ENCODE measurements around the gene EFCAB14.

The EFCAB14 gene

DNA sequence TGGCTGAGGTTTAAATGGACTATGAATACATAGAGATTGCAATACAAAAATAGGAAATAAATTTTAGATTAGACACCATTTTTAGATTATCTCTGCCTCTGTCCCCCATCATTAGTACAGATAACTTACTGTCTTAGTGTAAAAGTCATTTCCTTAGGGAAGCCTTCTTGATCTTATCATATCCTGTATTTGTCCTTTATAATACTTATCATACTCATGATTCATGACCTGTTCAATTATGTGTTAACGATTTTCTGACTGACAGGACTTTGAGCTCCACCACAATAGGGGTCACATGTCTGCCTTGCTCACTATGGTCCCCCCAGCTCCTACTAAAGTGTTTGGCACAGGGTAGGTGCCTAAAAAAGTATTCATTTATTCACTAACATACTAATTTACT is 32.7 kb downstream of the EFCAB14 start:
- H3K4me3 ChIP-seq = no peak overlapping the region
- in situ Hi-C loops (cut with MboI; ENCODE audit: low sequenced_read_pairs) = no loop called here
- no peaks in the 10 kb centered on the region for H3K9me3 ChIP-seq
- no peaks in the 10 kb centered on the region for H3K27me3 ChIP-seq (ENCODE audit: low read depth)
- H3K36me3 ChIP-seq (replicated peaks) = peaks cover 94% of the 10 kb centered on the region
- no peak for DNase-seq (ENCODE audit: low spot score in 2 of 2)
- no peaks in the 10 kb centered on the region for H3K4me1 ChIP-seq

DNA sequence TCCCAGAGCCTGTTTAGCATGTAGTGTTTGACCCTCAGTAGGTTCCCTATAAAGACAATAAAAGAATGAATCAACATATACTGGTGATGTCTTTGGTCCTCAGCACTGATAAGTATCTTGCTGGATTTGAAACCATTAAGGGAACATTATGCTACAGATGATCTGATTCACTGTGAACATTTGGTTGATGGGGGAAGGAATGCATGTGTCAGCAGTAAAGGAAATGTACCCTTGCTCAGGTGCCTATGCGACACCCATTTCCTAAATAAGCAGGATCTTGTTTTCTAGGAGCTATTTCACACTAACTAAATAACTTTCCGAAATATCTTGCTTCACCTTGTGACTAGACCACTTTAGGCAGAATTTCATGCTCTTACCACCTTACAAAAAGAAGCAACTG is 34.2 kb downstream of the EFCAB14 start:
- in situ Hi-C loops (cut with MboI; ENCODE audit: low sequenced_read_pairs) = no loop called here
- Histone ChIP-seq H3K4me1 (no peaks in the 10 kb centered on the region), H3K4me3 (no peak overlapping the region), H3K27me3 (ENCODE audit: low read depth) (no peaks in the 10 kb centered on the region), H3K36me3 (replicated peaks) (peaks cover 87% of the 10 kb centered on the region), H3K9me3 (no peaks in the 10 kb centered on the region)
- DNase-seq (ENCODE audit: low spot score in 2 of 2) = no peak

DNA sequence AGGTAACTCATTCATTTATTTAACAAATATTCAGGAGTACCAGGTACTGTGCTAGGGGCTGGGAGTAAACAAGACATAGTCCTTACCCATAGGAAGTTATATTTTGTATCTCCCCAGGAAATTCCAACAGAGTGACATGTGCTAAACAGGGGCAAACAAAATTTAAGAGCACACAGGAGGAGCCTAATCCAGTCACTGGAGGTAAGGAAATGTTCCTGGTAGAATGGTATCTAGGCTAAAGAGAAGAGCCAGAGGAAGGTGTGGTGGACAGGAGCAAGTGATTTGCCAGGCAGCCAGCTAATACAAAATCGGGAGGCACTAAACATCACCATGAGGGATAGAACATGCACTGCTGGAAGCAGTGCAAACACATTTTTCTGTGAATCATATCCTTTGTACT is 36.9 kb downstream of the EFCAB14 start:
- in situ Hi-C loops (cut with MboI; ENCODE audit: low sequenced_read_pairs) = no loop called here
- no peaks in the 10 kb centered on the region for H3K9me3 ChIP-seq
- DNase-seq (ENCODE audit: low spot score in 2 of 2) = no peak
- no peaks in the 10 kb centered on the region for H3K4me1 ChIP-seq
- H3K36me3 ChIP-seq (replicated peaks) = peaks cover 71% of the 10 kb centered on the region
- no peak overlapping the region for H3K4me3 ChIP-seq
- no peaks in the 10 kb centered on the region for H3K27me3 ChIP-seq (ENCODE audit: low read depth)

DNA sequence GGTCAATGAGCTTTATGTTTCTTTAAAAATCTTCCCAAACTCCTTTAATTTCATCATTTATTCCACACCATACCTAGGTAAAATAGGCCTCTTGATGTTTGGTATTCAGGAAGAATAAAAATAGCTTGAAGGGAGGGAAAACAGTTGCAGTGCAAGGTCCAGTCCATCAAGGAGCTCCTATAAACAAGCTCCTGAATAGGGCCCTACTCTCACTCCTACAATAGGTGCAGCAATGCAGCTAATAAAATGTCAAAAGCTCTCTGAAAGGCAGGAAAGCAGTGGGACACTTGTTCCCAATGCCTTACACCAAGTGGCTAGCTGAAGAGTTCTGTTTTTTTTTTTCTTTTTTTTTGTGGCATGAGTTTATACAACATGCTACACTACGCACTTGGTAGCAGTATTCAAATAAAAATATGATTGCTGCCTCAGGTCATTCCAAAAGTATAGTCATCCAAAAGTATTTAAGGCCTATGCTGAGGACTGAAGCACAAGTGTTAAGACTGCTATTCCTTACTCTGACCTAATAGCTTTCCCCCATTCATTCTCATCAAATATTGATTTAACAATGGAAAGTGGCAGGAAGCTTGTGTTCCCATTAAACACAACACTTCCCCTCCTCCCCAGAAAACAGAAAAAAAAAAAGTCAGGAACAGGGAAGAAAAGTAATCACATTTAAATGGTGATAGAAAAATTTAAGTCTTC is 37.4 kb downstream of the EFCAB14 start:
- Histone ChIP-seq H3K36me3 (replicated peaks) (peaks cover 66% of the 10 kb centered on the region), H3K4me3 (no peak overlapping the region), H3K27me3 (ENCODE audit: low read depth) (no peaks in the 10 kb centered on the region), H3K4me1 (no peaks in the 10 kb centered on the region), H3K9me3 (no peaks in the 10 kb centered on the region)
- in situ Hi-C loops (cut with MboI; ENCODE audit: low sequenced_read_pairs) = no loop called here
- no peak for DNase-seq (ENCODE audit: low spot score in 2 of 2)

DNA sequence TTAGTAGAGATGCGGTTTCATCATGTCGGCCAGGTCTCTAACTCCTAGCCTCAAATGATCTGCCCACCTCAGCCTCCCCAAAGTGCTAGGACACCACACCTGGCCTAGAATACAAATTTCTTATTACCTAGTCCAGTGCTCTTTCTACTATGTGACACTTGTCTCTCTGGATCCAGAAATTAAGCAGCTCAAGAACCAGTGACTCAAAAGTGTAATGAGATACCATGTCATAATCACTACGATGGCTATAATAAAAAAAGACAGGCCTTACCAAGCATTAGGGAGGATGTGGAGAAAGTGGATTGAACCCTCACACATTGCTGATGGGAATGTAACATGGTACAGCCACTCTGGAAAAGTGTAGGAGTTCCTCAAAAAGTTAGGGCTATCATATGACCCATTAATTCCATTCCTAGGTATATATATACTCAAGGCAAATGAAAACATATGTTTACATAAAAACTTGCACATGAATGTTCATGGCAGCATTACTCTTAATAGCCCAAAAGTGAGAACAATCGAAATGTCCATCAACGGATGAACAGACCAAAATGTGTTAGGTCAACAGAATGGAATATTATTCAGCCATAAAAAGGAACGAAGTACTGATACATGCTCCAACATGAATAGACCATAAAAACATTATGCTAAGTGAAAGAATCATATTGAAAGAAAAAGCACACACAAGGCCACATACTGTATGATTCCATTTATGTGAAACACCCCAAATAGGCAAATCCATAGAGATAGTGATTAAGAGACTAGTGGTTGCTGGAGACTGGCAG is 38.9 kb downstream of the EFCAB14 start:
- no peaks in the 10 kb centered on the region for H3K27me3 ChIP-seq (ENCODE audit: low read depth)
- H3K9me3 ChIP-seq = no peaks in the 10 kb centered on the region
- H3K36me3 ChIP-seq (replicated peaks) = peaks cover 57% of the 10 kb centered on the region
- no peak overlapping the region for H3K4me3 ChIP-seq
- no peak for DNase-seq (ENCODE audit: low spot score in 2 of 2)
- no peaks in the 10 kb centered on the region; the same call in 1 of the 2 replicates for H3K4me1 ChIP-seq
- in situ Hi-C loops (cut with MboI; ENCODE audit: low sequenced_read_pairs) = no loop called here

DNA sequence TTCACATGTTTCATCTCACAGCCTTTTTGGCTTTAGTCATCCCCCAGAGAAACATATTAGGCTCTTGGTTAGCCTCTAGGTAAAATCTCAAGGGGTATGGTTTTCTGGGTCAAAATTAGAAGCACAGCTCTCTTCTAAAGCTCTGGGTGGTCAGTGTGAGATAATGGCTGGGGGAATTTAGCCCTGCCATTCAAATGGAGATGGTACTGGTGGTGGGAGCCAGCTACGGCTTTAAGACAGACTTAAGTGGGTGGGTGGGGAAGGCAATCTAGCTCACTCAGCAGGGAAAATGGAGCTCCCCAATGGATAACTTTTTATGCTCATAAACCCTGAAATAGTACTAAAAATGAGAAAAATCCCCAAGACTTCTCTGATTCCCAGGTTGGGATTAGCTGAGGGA is 41.6 kb downstream of the EFCAB14 start:
- H3K27me3 ChIP-seq (ENCODE audit: low read depth) = no peaks in the 10 kb centered on the region
- DNase-seq (ENCODE audit: low spot score in 2 of 2) = no peak
- H3K9me3 ChIP-seq = no peaks in the 10 kb centered on the region
- H3K4me1 ChIP-seq = peaks cover 3% of the 10 kb centered on the region; the same call in 1 of the 2 replicates
- H3K4me3 ChIP-seq = no peak overlapping the region
- in situ Hi-C loops (cut with MboI; ENCODE audit: low sequenced_read_pairs) = no loop called here
- peaks cover 31% of the 10 kb centered on the region for H3K36me3 ChIP-seq (replicated peaks)

DNA sequence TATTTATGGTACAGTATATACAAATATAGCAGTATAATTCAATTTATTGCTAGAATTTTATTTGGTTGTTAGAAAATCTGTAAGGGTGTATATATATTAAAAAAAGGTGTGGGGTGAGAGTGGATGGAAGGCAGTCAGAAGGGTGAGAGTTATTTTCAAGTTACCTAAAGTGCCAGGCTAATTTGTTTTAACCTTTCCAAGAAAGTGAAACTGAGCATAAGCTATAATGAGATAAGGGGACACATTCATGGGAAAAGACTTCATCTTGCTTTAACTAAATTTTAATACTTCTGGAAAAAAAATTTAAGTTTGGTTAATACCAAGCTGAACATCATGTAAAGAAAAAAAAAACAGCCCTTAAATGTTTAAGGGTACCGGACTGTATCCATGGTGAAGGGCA is 42.4 kb downstream of the EFCAB14 start:
- DNase-seq (ENCODE audit: low spot score in 2 of 2) = no peak
- Histone ChIP-seq H3K4me3 (no peak overlapping the region), H3K27me3 (ENCODE audit: low read depth) (no peaks in the 10 kb centered on the region), H3K9me3 (no peaks in the 10 kb centered on the region), H3K36me3 (replicated peaks) (peaks cover 24% of the 10 kb centered on the region), H3K4me1 (peaks cover 3% of the 10 kb centered on the region; the same call in 1 of the 2 replicates)
- in situ Hi-C loops (cut with MboI; ENCODE audit: low sequenced_read_pairs) = no loop called here

DNA sequence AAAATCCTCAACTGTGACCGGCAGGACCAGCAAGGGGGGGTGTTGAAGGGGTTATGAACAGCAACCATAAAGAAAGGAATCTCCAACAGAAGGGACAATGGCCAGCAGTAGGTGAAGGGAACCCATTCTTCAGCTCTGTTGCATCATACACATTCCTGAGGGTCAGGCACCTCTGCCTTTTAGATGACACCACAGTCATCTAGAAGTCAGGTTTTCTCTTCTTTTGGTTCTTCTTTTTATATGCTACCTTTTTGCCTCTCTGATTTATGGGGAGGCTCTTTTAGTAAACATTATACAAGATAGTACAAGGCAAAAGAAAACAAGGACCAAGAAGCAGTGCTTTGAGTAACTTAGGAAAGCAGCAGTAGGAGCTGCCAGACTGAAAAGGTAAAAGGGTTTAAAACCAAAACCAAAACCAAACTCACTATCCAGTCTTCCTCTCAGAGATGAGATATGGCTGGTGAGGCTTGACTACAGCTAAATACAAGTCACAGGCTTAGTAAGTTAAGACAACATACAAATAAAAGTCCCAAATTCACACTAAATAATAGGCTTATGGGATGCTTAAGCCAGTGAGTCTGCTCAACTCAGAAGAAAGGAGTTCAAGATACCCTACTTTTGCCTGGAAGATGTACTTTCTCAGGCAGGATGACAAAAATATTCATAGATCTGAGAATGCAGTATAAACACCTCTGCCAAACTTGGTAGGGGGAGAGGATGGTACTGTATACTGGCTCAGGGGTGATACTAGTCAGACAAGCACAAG is 43.2 kb downstream of the EFCAB14 start:
- H3K9me3 ChIP-seq = no peaks in the 10 kb centered on the region
- no peak for DNase-seq (ENCODE audit: low spot score in 2 of 2)
- H3K27me3 ChIP-seq (ENCODE audit: low read depth) = no peaks in the 10 kb centered on the region
- in situ Hi-C loops (cut with MboI; ENCODE audit: low sequenced_read_pairs) = no loop called here
- no peak overlapping the region for H3K4me3 ChIP-seq
- peaks cover 24% of the 10 kb centered on the region for H3K36me3 ChIP-seq (replicated peaks)
- peaks cover 3% of the 10 kb centered on the region; the same call in 1 of the 2 replicates for H3K4me1 ChIP-seq

DNA sequence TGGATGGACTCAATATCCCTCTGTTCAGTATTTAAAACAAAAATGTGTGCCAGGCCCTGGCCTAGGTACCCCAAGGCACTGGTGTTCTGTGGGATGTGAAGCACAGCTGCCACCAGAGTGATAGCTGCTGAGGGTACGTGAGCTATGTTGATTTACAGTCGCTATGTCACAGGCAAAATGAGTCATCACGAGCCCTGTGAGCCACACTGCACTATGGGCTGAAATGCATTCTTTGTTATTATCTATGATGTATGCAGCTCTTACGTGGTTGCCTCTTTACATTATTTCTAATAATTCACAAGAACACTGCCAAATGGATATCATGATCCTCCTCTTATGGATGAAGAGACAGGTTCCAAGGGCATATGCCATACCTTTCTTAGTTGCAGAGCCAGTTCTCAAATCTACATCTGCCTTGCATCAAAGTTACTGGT is 45.1 kb downstream of the EFCAB14 start:
- peaks cover 3% of the 10 kb centered on the region; the same call in 1 of the 2 replicates for H3K4me1 ChIP-seq
- no peak overlapping the region for H3K4me3 ChIP-seq
- no peaks in the 10 kb centered on the region for H3K27me3 ChIP-seq (ENCODE audit: low read depth)
- in situ Hi-C loops (cut with MboI; ENCODE audit: low sequenced_read_pairs) = no loop called here
- peaks cover 15% of the 10 kb centered on the region for H3K36me3 ChIP-seq (replicated peaks)
- no peaks in the 10 kb centered on the region for H3K9me3 ChIP-seq
- no peak for DNase-seq (ENCODE audit: low spot score in 2 of 2)

DNA sequence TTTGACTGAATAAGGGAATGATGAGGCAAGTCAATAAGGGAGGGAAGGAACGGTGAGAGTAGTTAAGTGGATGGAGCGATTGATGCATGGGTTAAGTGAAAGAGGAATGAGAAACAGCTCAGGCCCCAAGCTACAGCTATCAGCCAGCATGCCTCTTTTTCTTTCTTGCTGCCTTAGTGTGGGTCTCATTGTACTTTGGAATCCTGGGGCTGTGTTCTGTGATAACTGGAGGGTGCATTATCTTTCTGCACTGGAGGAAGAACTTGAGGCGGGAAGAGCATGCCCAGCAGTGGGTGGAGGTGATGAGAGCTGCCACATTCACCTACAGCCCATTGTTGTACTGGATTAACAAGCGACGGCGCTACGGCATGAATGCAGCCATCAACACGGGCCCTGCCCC is 46.2 kb downstream of the EFCAB14 start:
- Histone ChIP-seq H3K9me3 (no peaks in the 10 kb centered on the region), H3K27me3 (ENCODE audit: low read depth) (no peaks in the 10 kb centered on the region), H3K36me3 (replicated peaks) (peaks cover 8% of the 10 kb centered on the region), H3K4me3 (no peak overlapping the region), H3K4me1 (peaks cover 3% of the 10 kb centered on the region; the same call in 1 of the 2 replicates)
- in situ Hi-C loops (cut with MboI; ENCODE audit: low sequenced_read_pairs) = no loop called here
- DNase-seq (ENCODE audit: low spot score in 2 of 2) = no peak

DNA sequence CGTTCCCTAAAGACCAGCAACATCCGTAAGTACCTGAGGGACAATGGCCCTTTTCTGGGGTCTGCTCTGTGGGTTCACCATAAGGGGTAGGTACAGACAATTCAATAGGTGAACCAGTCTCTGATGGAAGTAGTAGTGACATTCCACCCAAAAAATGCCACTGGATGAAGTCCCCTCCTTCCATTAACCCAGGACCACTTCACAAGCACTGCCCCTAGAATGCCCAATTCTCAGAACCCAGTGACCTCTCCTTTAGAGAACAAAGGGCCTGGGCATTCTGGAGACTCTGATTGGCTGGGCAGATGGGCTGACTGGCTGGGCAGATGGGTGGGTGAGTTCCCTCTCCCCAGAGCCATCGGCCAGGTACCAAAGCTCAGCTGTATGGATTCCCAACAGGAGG is 47.4 kb downstream of the EFCAB14 start, which contains the start of gene TEX38:
Gene TEX38 (plus strand): TSS at position 301 of the 400 bp plus-strand sequence. CDS start 81 bp downstream, at position 382.
- Histone ChIP-seq H3K9me3 (no peaks in the 10 kb centered on the region), H3K4me3 (no peak within 1 kb of the TSS), H3K4me1 (peaks cover 6% of the 10 kb centered on the region), H3K36me3 (replicated peaks) (peaks cover 5% of the 10 kb centered on the region), H3K27me3 (ENCODE audit: low read depth) (no peaks in the 10 kb centered on the region)
- no peak for DNase-seq (ENCODE audit: low spot score in 2 of 2)
- in situ Hi-C loops (cut with MboI; ENCODE audit: low sequenced_read_pairs) = no loop called here

DNA sequence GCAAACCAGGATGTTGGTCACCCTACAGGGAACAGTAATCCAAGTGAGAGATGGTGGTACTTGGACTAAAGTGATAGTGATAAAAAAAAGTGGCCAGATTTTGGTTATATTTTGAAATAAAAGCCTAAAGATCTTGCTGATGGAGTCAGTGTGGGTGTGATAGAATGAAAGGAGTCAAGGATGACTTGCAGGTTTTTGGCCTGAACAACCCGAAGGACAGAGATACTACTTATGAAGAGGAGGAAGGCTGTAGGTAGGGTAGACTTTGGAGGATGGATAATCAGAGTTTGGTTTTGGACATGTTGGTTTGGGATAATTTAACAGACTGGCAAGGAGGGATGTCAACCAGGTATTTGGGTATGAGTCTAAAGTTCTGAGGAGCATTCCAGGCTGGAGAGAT is 48.8 kb downstream of the EFCAB14 start:
- DNase-seq (ENCODE audit: low spot score in 2 of 2) = no peak
- Histone ChIP-seq H3K27me3 (ENCODE audit: low read depth) (no peaks in the 10 kb centered on the region), H3K36me3 (replicated peaks) (peaks cover 5% of the 10 kb centered on the region), H3K9me3 (no peaks in the 10 kb centered on the region), H3K4me1 (peaks cover 8% of the 10 kb centered on the region), H3K4me3 (no peak overlapping the region)
- in situ Hi-C loops (cut with MboI; ENCODE audit: low sequenced_read_pairs) = no loop called here

DNA sequence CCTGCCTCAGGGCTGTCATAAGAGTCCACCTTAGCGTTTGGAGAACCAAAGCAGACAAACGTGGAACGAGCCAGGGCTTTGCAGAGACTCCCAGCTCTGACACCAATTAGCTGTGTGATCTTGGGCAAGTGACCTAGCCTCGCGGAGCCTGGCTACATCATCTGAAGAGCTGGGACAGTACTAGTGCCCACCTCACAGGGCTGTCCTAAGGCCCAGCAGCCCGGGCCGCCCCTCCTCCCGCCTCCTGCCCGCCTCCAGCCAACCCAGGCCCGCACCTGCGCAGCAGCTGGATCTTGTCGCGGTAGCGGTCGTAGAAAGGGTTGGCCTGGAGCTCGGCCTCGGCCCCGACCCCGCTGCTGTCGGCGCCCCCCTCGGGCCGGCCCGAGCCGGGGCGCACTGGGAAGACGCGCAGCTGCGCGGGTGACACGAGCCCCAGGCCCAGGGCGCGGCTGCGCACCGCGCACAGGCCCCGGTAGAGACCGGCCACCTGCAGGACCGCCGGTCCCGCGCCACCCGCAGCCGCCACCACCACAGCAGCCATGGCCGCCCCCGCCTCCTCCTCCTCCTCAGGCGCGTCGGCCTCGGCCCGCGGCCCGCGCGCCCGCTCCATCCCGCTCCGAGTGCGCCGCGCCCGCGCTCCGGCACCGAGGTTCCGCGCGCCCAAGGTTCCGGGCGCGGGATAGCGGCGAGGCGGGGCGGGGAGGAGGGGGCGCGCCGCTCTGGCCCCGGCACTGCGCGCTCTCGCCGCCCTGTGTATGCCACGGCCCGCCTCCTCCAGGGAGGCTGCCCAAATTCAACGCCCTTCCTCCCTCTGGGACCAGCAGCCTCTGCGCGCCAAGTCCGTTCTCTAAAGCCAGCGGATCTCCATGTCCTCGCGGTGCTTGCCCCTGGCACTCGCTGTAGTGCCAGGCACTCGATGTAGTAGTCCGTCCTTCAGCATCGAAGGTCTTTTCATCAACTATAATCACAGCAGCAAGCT is 50.8 kb downstream of the EFCAB14 start, which contains the start of gene ATPAF1:
Gene ATPAF1 (minus strand): TSS at position 583 of the 979 bp plus-strand sequence. CDS start 42 bp downstream, at position 541.
- in situ Hi-C loops (cut with MboI; ENCODE audit: low sequenced_read_pairs) = no loop called here
- H3K27me3 ChIP-seq (ENCODE audit: low read depth) = no peaks in the 10 kb centered on the region
- H3K4me1 ChIP-seq = peaks cover 6% of the 10 kb centered on the region
- peak within 1 kb of the TSS; percentile 67 for H3K4me3 ChIP-seq
- peaks cover 23% of the 10 kb centered on the region for H3K36me3 ChIP-seq (replicated peaks)
- no peaks in the 10 kb centered on the region for H3K9me3 ChIP-seq
- peak; percentile 40 to 76 for DNase-seq (ENCODE audit: low spot score in 2 of 2)
